IMR-90 (cell line): ENCODE data around the gene TENM3. TPM values are rescaled to one million over a fixed set of nuclear protein-coding genes. Genes with fewer than 3 reads are reported as not detected.

Source experiments
- ATAC-seq: fragments of 200-7000 bp; cut with Tn5 transposase; 2 replicates; pipeline ENCODE4 v1.9.1; 2020; ENCODE audit warnings: low read depth, mild to moderate bottlenecking, moderate library complexity
- BruUV-seq: library from RNA; stranded (reverse); fragments of 400-500 nt; replicated peaks from 2 replicates; lab custom pipeline; 2021; lab: Mats Ljungman, UMichigan
- CTCF ChIA-PET: fragments of 300-600 bp; formaldehyde crosslinking; extraction: SDS; loops from one replicate; lab custom pipeline; 2021; ENCODE audit warnings: antibody characterized with exemption; lab: Yijun Ruan, JAX
- POLR2A ChIA-PET: fragments of 300-600 bp; sonication (Branson Sonifier 250); formaldehyde crosslinking; loops from one replicate; lab custom pipeline; 2022; ENCODE audit warnings: antibody characterized with exemption; ENCODE audit not compliant: unreplicated experiment; lab: Charles Lee
- DNase-seq: peaks from one replicate; pipeline ENCODE4 v3.0.0; 2013
- H2AFZ ChIP-seq: replicated peaks from 2 replicates; pipeline ENCODE3; 2013; ENCODE audit warnings: low read length, mild to moderate bottlenecking; ENCODE audit not compliant: poor library complexity
- H2AK5ac ChIP-seq: 2 replicates; pipeline ENCODE4 v1.6.1; 2013; ENCODE audit warnings: low read depth, low read length, inconsistent platforms
- H2AK9ac ChIP-seq: replicated peaks from 2 replicates; pipeline ENCODE3; 2013; ENCODE audit warnings: mild to moderate bottlenecking, low read depth, low read length, moderate library complexity; ENCODE audit not compliant: poor library complexity
- H2BK120ac ChIP-seq: 2 replicates; pipeline ENCODE4 v1.6.1; 2013; ENCODE audit warnings: low read depth, low read length, inconsistent platforms
- H2BK15ac ChIP-seq: 3 replicates; pipeline ENCODE4 v1.6.1; 2013; ENCODE audit warnings: low read depth, low read length, inconsistent platforms
- H2BK20ac ChIP-seq: 2 replicates; pipeline ENCODE4 v1.6.1; 2013; ENCODE audit warnings: low read depth, mild to moderate bottlenecking, inconsistent platforms, low read length, moderate library complexity
- H2BK5ac ChIP-seq: 2 replicates; pipeline ENCODE4 v1.6.1; 2013; ENCODE audit warnings: mild to moderate bottlenecking, low read depth, low read length, inconsistent platforms; ENCODE audit not compliant: poor library complexity, severe bottlenecking
- H3K14ac ChIP-seq: replicated peaks from 2 replicates; pipeline ENCODE4 v1.6.1; 2013; ENCODE audit warnings: low read depth, low read length, inconsistent platforms
- H3K18ac ChIP-seq: 2 replicates; pipeline ENCODE4 v1.6.1; 2013; ENCODE audit warnings: low read depth, low read length, control low read depth
- H3K23ac ChIP-seq: 2 replicates; pipeline ENCODE4 v1.6.1; 2013; ENCODE audit warnings: low read depth, low read length, inconsistent platforms
- H3K27ac ChIP-seq: 2 replicates; pipeline ENCODE4 v1.5.1; 2013; ENCODE audit warnings: mild to moderate bottlenecking, control low read depth, low read length; ENCODE audit not compliant: insufficient read depth
- H3K27me3 ChIP-seq: 2 replicates; pipeline ENCODE4 v1.6.1; 2013; ENCODE audit warnings: low read length; ENCODE audit not compliant: control insufficient read depth, insufficient read depth
- H3K36me3 ChIP-seq: 2 replicates; pipeline ENCODE4 v1.6.1; 2013; ENCODE audit warnings: low read length, mixed read lengths; ENCODE audit not compliant: control insufficient read depth, insufficient read depth
- H3K4ac ChIP-seq: 2 replicates; pipeline ENCODE4 v1.6.1; 2013; ENCODE audit warnings: low read depth, low read length, inconsistent platforms
- H3K4me1 ChIP-seq: 2 replicates; pipeline ENCODE4 v1.6.1; 2013; ENCODE audit warnings: low read length, mixed read lengths; ENCODE audit not compliant: control insufficient read depth, insufficient read depth
- H3K4me2 ChIP-seq: 2 replicates; pipeline ENCODE4 v1.6.1; 2013; ENCODE audit warnings: low read depth, mild to moderate bottlenecking, control low read depth, low read length, moderate library complexity
- H3K4me3 ChIP-seq: 2 replicates; pipeline ENCODE4 v1.5.1; 2013; ENCODE audit warnings: low read depth, mild to moderate bottlenecking, control low read depth, low read length, moderate library complexity; ENCODE audit not compliant: insufficient read depth
- H3K56ac ChIP-seq: 2 replicates; pipeline ENCODE4 v1.6.1; 2013; ENCODE audit warnings: low read length, inconsistent platforms; ENCODE audit not compliant: insufficient read depth; ENCODE audit errors: extremely low read depth
- H3K79me1 ChIP-seq, 2 experiments: 2 replicates each; pipeline ENCODE4 v1.6.1; 2013; ENCODE audit warnings: low read length in 2 of 2, inconsistent platforms in 1 of 2, low read depth in 1 of 2
- H3K9ac ChIP-seq: 2 replicates; pipeline ENCODE4 v1.6.1; 2013; ENCODE audit warnings: low read depth, low read length, control low read depth
- H3K9me1 ChIP-seq: 2 replicates; pipeline ENCODE4 v1.6.1; 2013; ENCODE audit warnings: low read length, inconsistent platforms; ENCODE audit not compliant: insufficient read depth
- H3K9me3 ChIP-seq: 2 replicates; pipeline ENCODE4 v1.6.1; 2013; ENCODE audit warnings: low read length; ENCODE audit not compliant: control insufficient read depth, insufficient read depth
- H4K20me1 ChIP-seq: 2 replicates; pipeline ENCODE4 v1.6.1; 2013; ENCODE audit warnings: low read length, inconsistent platforms; ENCODE audit not compliant: insufficient read depth
- H4K5ac ChIP-seq: 2 replicates; pipeline ENCODE4 v1.6.1; 2013; ENCODE audit warnings: mild to moderate bottlenecking, low read depth, low read length, control low read depth
- H4K8ac ChIP-seq, 2 experiments: 2 replicates each; pipeline ENCODE4 v1.6.1; 2013; ENCODE audit warnings: low read depth in 2 of 2, low read length in 2 of 2, control low read depth in 1 of 2, inconsistent platforms in 1 of 2
- H4K91ac ChIP-seq: 2 replicates; pipeline ENCODE4 v1.6.1; 2013; ENCODE audit warnings: low read depth, low read length, inconsistent platforms; ENCODE audit not compliant: insufficient read depth
- BHLHE40 ChIP-seq: fragments of 150-350 bp; IDR thresholded peaks from 2 replicates; pipeline ENCODE4 v1.6.1; 2016; ENCODE audit warnings: mild to moderate bottlenecking, low read depth, low read length
- CEBPB ChIP-seq: IDR thresholded peaks from 2 replicates; pipeline ENCODE4 v1.6.1; 2012; ENCODE audit warnings: low read depth, low read length, improper control_type of control experiment
- MAFK ChIP-seq: IDR thresholded peaks from 2 replicates; pipeline ENCODE4 v1.6.1; 2012; ENCODE audit warnings: low read depth, low read length, improper control_type of control experiment
- POLR2A ChIP-seq: IDR thresholded peaks from 2 replicates; pipeline ENCODE4 v1.6.1; 2012; ENCODE audit warnings: mild to moderate bottlenecking, low read depth, low read length
- RAD21 ChIP-seq: IDR thresholded peaks from 2 replicates; pipeline ENCODE4 v1.6.1; 2012; ENCODE audit warnings: low read length, improper control_type of control experiment
- RCOR1 ChIP-seq: IDR thresholded peaks from 2 replicates; pipeline ENCODE4 v1.6.1; 2012; ENCODE audit warnings: mild to moderate bottlenecking, low read length, improper control_type of control experiment; ENCODE audit not compliant: insufficient replicate concordance
- SMC3 ChIP-seq: fragments of 150-350 bp; IDR thresholded peaks from 2 replicates; pipeline ENCODE4 v1.6.1; 2016; ENCODE audit warnings: low read depth, mild to moderate bottlenecking, antibody characterized with exemption, low read length, moderate library complexity
- WGBS, 2 experiments: methylation state at CpG; one replicate each; pipeline versions ENCODE4 v1.1.5 to v1.1.7; 2013; ENCODE audit warnings: missing lambda C conversion rate in 2 of 2; ENCODE audit not compliant: insufficient read length in 1 of 2; ENCODE audit errors: extremely low coverage in 2 of 2; 5-methylcytosine and 5-hydroxymethylcytosine counted together
- dilution Hi-C: fragments of 300-500 bp; cut with HindIII; formaldehyde crosslinking; loops from one replicate; pipeline ENCODE4 v1.14.3; 2018; ENCODE audit warnings: low sequenced_read_pairs; ENCODE audit not compliant: unreplicated experiment
- in situ Hi-C: fragments of 300-500 bp; cut with MboI; formaldehyde crosslinking; loops from 3 replicates; pipeline ENCODE4 v1.14.3; 2019; ENCODE audit warnings: low sequenced_read_pairs, inconsistent platforms, mixed read lengths
- intact Hi-C: fragments of 100-400 bp; cut with micrococcal nuclease; formaldehyde crosslinking; loops from 2 replicates; pipeline ENCODE4 v1.10.0; 2022
- polyA plus RNA-seq, 3 experiments: library from polyadenylated mRNA; depleted of rRNA; stranded (reverse); fragments of >200 nt; gene quantifications; 2 replicates each; pipeline ENCODE4 v1.2.3, GENCODE V29; 2012; ENCODE audit warnings: low replicate concordance in 1 of 3
- total RNA-seq: library from RNA; depleted of rRNA; stranded (reverse); fragments of >200 nt; gene quantifications from 2 replicates; pipeline ENCODE4 v1.2.3, GENCODE V29; 2012
- TF ChIP-seq, protein P1 (sequence below): fragments of 150-350 bp; IDR thresholded peaks from 2 replicates; pipeline ENCODE4 v1.6.1; 2017; ENCODE audit warnings: mild to moderate bottlenecking, antibody characterized with exemption, low read length, low read depth
- TF ChIP-seq, protein P2 (sequence below): fragments of 150-350 bp; IDR thresholded peaks from 2 replicates; pipeline ENCODE4 v1.6.1; 2016; ENCODE audit warnings: low read depth, mild to moderate bottlenecking, low read length, moderate library complexity, borderline replicate concordance

TENM3 gene
- total and polyA plus RNA-seq, 2 of the 4 experiments (the other 2 are of a cell fraction) = 29.9 to 173 TPM

DNA sequence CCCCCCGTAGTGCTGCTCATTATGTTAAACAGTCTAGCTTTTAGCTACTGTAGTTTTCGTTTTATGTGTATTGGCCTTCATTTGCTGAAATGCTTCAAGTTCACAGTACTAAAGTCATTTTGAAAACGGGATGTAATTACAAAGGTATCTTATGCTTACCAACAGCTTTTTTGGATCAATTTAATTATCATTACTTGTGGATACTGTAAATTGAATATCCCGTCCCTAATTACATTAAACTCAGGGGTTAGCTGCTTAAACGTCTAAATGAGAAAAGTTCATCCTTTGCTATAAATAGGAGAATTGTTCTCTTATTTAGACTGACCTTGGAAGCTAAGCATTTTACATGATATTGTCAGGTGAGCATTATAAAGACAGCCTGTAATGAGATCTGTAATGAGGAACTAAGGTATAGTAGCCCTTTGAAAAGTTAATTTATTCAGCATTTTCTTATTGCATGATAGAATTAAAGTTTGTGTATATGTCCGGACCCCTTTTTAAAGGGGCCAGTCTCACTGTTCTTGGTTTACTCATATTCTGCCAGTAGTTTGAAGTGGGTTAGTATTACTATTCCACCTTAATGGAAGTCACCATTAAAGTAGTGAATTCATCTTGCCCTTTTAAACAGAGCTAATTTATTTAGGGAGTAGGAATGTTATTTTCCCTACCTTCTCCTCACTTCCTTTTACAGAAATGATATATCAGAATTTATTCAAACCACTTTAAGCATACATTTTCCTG lies 252.6 kb downstream of the TENM3 start:
- Histone ChIP-seq H3K27me3 (no peaks in the 10 kb centered on the region), H2BK20ac (no peak overlapping the region), H3K4me3 (no peak overlapping the region), H3K4me2 (no peak overlapping the region; the same call in 1 of the 2 replicates), H2AK9ac (no peak overlapping the region), H4K20me1 (no peaks in the 10 kb centered on the region), H3K9me1 (peaks cover 4% of the 10 kb centered on the region), H3K56ac (no peak overlapping the region), H4K5ac (no peak overlapping the region), H4K8ac (no peak overlapping the region), H2BK120ac (no peak overlapping the region), H4K91ac (no peak overlapping the region), H3K4ac (no peak overlapping the region), H2BK15ac (no peak overlapping the region), H3K79me1 (peaks cover 8 to 14% of the 10 kb centered on the region in 2 experiments; a peak in 3 of 4 replicates), H2AFZ (no peak overlapping the region), H3K4me1 (peaks cover 6% of the 10 kb centered on the region), H3K27ac (no peak overlapping the region), H3K18ac (no peak overlapping the region), H3K23ac (no peak overlapping the region), H2AK5ac (no peak overlapping the region), H3K36me3 (no peaks in the 10 kb centered on the region), H3K9me3 (no peaks in the 10 kb centered on the region), H2BK5ac (no peak overlapping the region), H3K9ac (no peak overlapping the region), H3K14ac (no peak overlapping the region)
- no TSS peak for BruUV-seq
- no peak for DNase-seq
- no peak for ATAC-seq
- TF ChIP-seq BHLHE40 (no peak), POLR2A (no peak), MAFK (no peak), CEBPB (no peak), RCOR1 (no peak), SMC3 (no peak), RAD21 (no peak)
- TF ChIP-seq, protein P1, sequence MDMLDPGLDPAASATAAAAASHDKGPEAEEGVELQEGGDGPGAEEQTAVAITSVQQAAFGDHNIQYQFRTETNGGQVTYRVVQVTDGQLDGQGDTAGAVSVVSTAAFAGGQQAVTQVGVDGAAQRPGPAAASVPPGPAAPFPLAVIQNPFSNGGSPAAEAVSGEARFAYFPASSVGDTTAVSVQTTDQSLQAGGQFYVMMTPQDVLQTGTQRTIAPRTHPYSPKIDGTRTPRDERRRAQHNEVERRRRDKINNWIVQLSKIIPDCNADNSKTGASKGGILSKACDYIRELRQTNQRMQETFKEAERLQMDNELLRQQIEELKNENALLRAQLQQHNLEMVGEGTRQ = no peak
- TF ChIP-seq, protein P2, sequence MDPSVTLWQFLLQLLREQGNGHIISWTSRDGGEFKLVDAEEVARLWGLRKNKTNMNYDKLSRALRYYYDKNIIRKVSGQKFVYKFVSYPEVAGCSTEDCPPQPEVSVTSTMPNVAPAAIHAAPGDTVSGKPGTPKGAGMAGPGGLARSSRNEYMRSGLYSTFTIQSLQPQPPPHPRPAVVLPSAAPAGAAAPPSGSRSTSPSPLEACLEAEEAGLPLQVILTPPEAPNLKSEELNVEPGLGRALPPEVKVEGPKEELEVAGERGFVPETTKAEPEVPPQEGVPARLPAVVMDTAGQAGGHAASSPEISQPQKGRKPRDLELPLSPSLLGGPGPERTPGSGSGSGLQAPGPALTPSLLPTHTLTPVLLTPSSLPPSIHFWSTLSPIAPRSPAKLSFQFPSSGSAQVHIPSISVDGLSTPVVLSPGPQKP = no peak
- intact Hi-C loops (no loop called here), dilution Hi-C loops (no loop called here), in situ Hi-C loops (no loop called here)
- ChIA-PET POLR2A (no interaction called here), CTCF (interaction anchor here (0.5 to 1.0 kb wide), 4 partner anchors 10 to 422 kb away, joined by 3 to 7 read pairs (median 5); no protein-coding TSS in a partner anchor)
- WGBS, 2 experiments = no CpG with 5 or more reads among the region's 6 CpGs
